Caco-2 (cell line): ENCODE results near the gene HPN. TPM values are rescaled to one million over a fixed set of nuclear protein-coding genes. Genes with fewer than 3 reads are reported as not detected.

Experiments used
- total RNA-seq: library from RNA; stranded (reverse); gene quantifications from 2 replicates; pipeline ENCODE4 v1.2.3, GENCODE V29; 2022

The HPN gene
- total RNA-seq, 1 experiment from 2014 or later, result 20.8 TPM

Other genes starting within 250 kb of the HPN start
- gene ZNF30, start 114.8 kb upstream of the HPN start, total RNA-seq, result 5.2 and 5.6 TPM in 2 replicates
- gene ZNF792, start 77.5 kb upstream of the HPN start, total RNA-seq, result 4.5 and 5.6 TPM in 2 replicates
- gene GRAMD1A, start 41.4 kb upstream of the HPN start, total RNA-seq, result 110 and 132 TPM in 2 replicates
- 1.7 and 1.9 TPM in 2 replicates for gene SCN1B, start 11.3 kb upstream of the HPN start, total RNA-seq
- gene FXYD3, start 74.1 kb downstream of the HPN start, total RNA-seq, result 26.8 and 36.7 TPM in 2 replicates
- gene LGI4, start 93.3 kb downstream of the HPN start, total RNA-seq, result 0.37 and 0.43 TPM in 2 replicates
- gene FXYD1, start 97.1 kb downstream of the HPN start, total RNA-seq, result not detected in 2 replicates
- gene FXYD7, start 101.5 kb downstream of the HPN start, total RNA-seq, result not detected in 2 replicates
- 20.2 and 20.4 TPM in 2 replicates for gene FXYD5, start 113.0 kb downstream of the HPN start, total RNA-seq
- gene FAM187B, start 187.0 kb downstream of the HPN start, total RNA-seq, result not detected in 2 replicates
- 172 and 197 TPM in 2 replicates for gene LSR, start 207.3 kb downstream of the HPN start, total RNA-seq
- gene USF2, start 227.2 kb downstream of the HPN start, total RNA-seq, result 105 and 108 TPM in 2 replicates
- gene HAMP, start 240.8 kb downstream of the HPN start, total RNA-seq, result not detected in 2 replicates